Liver (tissue), 9 donors: ENCODE measurements around the gene KRT17. TPM values are rescaled to one million over a fixed set of nuclear protein-coding genes. Genes with fewer than 3 reads are reported as not detected.
"Not testable (repeated sequence)": the region's sequence is repeated elsewhere in the genome, so short reads cannot be mapped to it uniquely, and the experiment has no call there.

ENCODE experiments used
- DNase-seq: peaks from one replicate; pipeline ENCODE4 v3.0.0-alpha.2; 2017; ENCODE audit warnings: low spot score
- H3K27ac ChIP-seq, 2 donors: one replicate each; pipeline ENCODE4 v1.7.0; 2013; ENCODE audit warnings: inconsistent platforms in 2 of 2, low read length in 2 of 2, control low read depth in 1 of 2, low read depth in 1 of 2, mild to moderate bottlenecking in 1 of 2
- H3K27me3 ChIP-seq, 4 donors: one replicate each; pipeline versions ENCODE4 v1.6.1 to v1.7.0; 2013; ENCODE audit warnings: low read length in 3 of 4, inconsistent platforms in 1 of 4, mild to moderate bottlenecking in 1 of 4, moderate library complexity in 1 of 4; ENCODE audit not compliant: control insufficient read depth in 4 of 4, insufficient read depth in 4 of 4
- H3K36me3 ChIP-seq, 4 donors: one replicate each; pipeline versions ENCODE4 v1.6.1 to v1.7.0; 2013; ENCODE audit warnings: low read length in 3 of 4, mild to moderate bottlenecking in 3 of 4, low read depth in 1 of 4, moderate library complexity in 1 of 4; ENCODE audit not compliant: control insufficient read depth in 4 of 4, insufficient read depth in 3 of 4
- H3K4me1 ChIP-seq, 4 donors: one replicate each; pipeline versions ENCODE4 v1.6.1 to v1.7.0; 2013; ENCODE audit warnings: low read length in 3 of 4, mild to moderate bottlenecking in 3 of 4, moderate library complexity in 1 of 4; ENCODE audit not compliant: control insufficient read depth in 4 of 4, insufficient read depth in 4 of 4
- H3K4me3 ChIP-seq, 3 donors: one replicate each; pipeline versions ENCODE4 v1.6.1 to v1.7.0; 2013; ENCODE audit warnings: low read length in 3 of 3, control low read depth in 1 of 3, low read depth in 1 of 3, mild to moderate bottlenecking in 1 of 3
- H3K9ac ChIP-seq, 2 donors: one replicate each; pipeline ENCODE4 v1.7.0; 2013; ENCODE audit warnings: low read length in 2 of 2, mild to moderate bottlenecking in 2 of 2, moderate library complexity in 2 of 2, control low read depth in 1 of 2, low read depth in 1 of 2
- H3K9me3 ChIP-seq, 4 donors: one replicate each; pipeline versions ENCODE4 v1.6.1 to v1.7.0; 2013; ENCODE audit warnings: low read length in 3 of 4; ENCODE audit not compliant: control insufficient read depth in 4 of 4
- EGR1 ChIP-seq, 2 donors: IDR thresholded peaks; 2 replicates each; pipeline ENCODE4 v1.6.1; 2016 to 2018; ENCODE audit warnings: antibody characterized with exemption in 2 of 2, low read depth in 2 of 2
- GABPA ChIP-seq, 2 donors: IDR thresholded peaks in 1 of 2; conservative IDR thresholded peaks in 1 of 2; 2 replicates each; pipeline ENCODE4 v1.6.1; 2016; ENCODE audit warnings: antibody characterized with exemption in 2 of 2, mild to moderate bottlenecking in 1 of 2, moderate library complexity in 1 of 2
- JUND ChIP-seq, 2 donors: IDR thresholded peaks; 2 replicates each; pipeline ENCODE4 v1.6.1; 2016; ENCODE audit warnings: antibody characterized with exemption in 2 of 2
- NR2F2 ChIP-seq: IDR thresholded peaks from 2 replicates; pipeline ENCODE4 v1.6.1; 2016; ENCODE audit warnings: antibody characterized with exemption
- RAD21 ChIP-seq, 2 donors: IDR thresholded peaks; 2 replicates each; pipeline ENCODE4 v1.6.1; 2016; ENCODE audit warnings: antibody characterized with exemption in 2 of 2, mild to moderate bottlenecking in 2 of 2
- SP1 ChIP-seq: IDR thresholded peaks from 2 replicates; pipeline ENCODE4 v1.6.1; 2018; ENCODE audit warnings: antibody characterized with exemption, mild to moderate bottlenecking
- TAF1 ChIP-seq: conservative IDR thresholded peaks from 2 replicates; pipeline ENCODE4 v1.6.1; 2016; ENCODE audit warnings: antibody characterized with exemption, mild to moderate bottlenecking
- WGBS: extraction: QIAGEN DNeasy Blood & Tissue Kit; methylation state at CpG from one replicate; pipeline ENCODE4 v1.1.7; 2013; 5-methylcytosine and 5-hydroxymethylcytosine counted together
- polyA plus RNA-seq, 2 donors: library from polyadenylated mRNA; stranded (reverse) in 1 of 2; unstranded in 1 of 2; fragments of 200-250 nt in 1 of 2; fragments of >200 nt in 1 of 2; fragmentation: Nextera tagmentation in 1 of 2; extraction: Ambion mirVana in 1 of 2; gene quantifications; one replicate each; pipeline versions ENCODE4 v1.2.1 to v1.2.3, GENCODE V29; 2013 to 2015
- total RNA-seq, 2 donors: library from RNA; depleted of rRNA; stranded (reverse); fragments of >200 nt; gene quantifications; one replicate each; pipeline ENCODE4 v1.2.3, GENCODE V29; 2014
- TF ChIP-seq, protein P1 (sequence below): IDR thresholded peaks from 2 replicates; pipeline ENCODE4 v1.6.1; 2016; ENCODE audit warnings: antibody characterized with exemption
- TF ChIP-seq, protein P2 (sequence below): IDR thresholded peaks from 2 replicates; pipeline ENCODE4 v1.6.1; 2016; ENCODE audit warnings: antibody characterized with exemption, mild to moderate bottlenecking
- donor health status: healthy.
- donor health status: healthy.
- donor health status: healthy.
- donor health status: healthy.
- donor health status: healthy.

KRT17 gene
- total and polyA plus RNA-seq, 4 donors: 0.15 TPM; not detected in 3

DNA sequence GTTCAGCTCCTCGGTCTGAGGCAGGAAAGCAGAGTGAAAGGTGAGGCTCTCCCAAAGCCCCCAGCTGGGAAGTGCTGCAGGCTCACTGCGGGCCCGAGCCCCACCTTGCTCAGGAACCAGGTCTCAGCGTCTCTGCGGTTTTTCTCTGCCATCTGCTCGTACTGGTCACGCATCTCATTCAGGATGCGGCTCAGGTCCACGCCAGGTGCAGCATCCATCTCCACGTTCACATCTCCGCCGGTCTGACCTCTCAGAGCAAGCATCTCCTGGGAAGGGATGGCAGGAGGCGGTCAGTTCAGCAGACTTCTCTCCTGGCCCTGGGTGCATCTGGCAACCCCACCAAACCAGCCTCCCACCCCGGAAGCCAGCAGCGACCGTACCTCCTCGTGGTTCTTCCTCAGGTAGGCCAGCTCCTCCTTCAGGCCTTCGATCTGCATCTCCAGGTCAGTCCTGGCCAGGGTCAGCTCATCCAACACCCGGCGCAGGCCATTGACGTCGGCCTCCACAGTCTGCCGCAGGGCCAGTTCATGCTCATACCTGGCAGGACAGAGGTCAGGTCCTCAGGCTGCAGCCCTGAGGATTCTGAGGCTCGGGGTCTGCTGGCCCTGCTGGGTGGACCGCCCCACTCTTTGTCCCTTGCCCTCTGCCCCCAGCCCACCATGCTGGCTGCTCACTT, 13.3 kb downstream of the KRT17 start:
- DNase-seq: no peak
- no peaks in the 10 kb centered on the region for H3K27me3 ChIP-seq
- TF ChIP-seq GABPA (IDR thresholded peaks at IDR 0.05 in 1 of 2, conservative IDR thresholded peaks at IDR 0.05 in 1 of 2): no peak
- TF ChIP-seq RAD21 (IDR thresholded peaks at IDR 0.05): no peak
- TF ChIP-seq, protein P1, sequence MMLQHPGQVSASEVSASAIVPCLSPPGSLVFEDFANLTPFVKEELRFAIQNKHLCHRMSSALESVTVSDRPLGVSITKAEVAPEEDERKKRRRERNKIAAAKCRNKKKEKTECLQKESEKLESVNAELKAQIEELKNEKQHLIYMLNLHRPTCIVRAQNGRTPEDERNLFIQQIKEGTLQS: no peak
- TF ChIP-seq, protein P2, sequence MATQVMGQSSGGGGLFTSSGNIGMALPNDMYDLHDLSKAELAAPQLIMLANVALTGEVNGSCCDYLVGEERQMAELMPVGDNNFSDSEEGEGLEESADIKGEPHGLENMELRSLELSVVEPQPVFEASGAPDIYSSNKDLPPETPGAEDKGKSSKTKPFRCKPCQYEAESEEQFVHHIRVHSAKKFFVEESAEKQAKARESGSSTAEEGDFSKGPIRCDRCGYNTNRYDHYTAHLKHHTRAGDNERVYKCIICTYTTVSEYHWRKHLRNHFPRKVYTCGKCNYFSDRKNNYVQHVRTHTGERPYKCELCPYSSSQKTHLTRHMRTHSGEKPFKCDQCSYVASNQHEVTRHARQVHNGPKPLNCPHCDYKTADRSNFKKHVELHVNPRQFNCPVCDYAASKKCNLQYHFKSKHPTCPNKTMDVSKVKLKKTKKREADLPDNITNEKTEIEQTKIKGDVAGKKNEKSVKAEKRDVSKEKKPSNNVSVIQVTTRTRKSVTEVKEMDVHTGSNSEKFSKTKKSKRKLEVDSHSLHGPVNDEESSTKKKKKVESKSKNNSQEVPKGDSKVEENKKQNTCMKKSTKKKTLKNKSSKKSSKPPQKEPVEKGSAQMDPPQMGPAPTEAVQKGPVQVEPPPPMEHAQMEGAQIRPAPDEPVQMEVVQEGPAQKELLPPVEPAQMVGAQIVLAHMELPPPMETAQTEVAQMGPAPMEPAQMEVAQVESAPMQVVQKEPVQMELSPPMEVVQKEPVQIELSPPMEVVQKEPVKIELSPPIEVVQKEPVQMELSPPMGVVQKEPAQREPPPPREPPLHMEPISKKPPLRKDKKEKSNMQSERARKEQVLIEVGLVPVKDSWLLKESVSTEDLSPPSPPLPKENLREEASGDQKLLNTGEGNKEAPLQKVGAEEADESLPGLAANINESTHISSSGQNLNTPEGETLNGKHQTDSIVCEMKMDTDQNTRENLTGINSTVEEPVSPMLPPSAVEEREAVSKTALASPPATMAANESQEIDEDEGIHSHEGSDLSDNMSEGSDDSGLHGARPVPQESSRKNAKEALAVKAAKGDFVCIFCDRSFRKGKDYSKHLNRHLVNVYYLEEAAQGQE: no peak
- TF ChIP-seq SP1: no peak
- no peak for TF ChIP-seq TAF1
- no peak for TF ChIP-seq JUND (IDR thresholded peaks at IDR 0.05)
- TF ChIP-seq NR2F2: no peak
- H3K27ac ChIP-seq: no peak overlapping the region
- H3K9ac ChIP-seq: no peak overlapping the region
- no peaks in the 10 kb centered on the region for H3K4me1 ChIP-seq
- 85% methylated on average over 25 of the region's 25 CpGs for WGBS
- no peaks in the 10 kb centered on the region for H3K36me3 ChIP-seq
- no peak overlapping the region for H3K4me3 ChIP-seq
- peaks cover 0 to 12% (median 5%) of the 10 kb centered on the region in 4 donors for H3K9me3 ChIP-seq

GRCh38 chr17:41610061-41610517, 14.3 kb downstream of the KRT17 start:
- WGBS: 19% methylated on average over 10 of the region's 10 CpGs
- H3K36me3 ChIP-seq, H3K4me1 ChIP-seq, DNase-seq, H3K4me3 ChIP-seq, H3K9ac ChIP-seq, H3K27me3 ChIP-seq, H3K27ac ChIP-seq: not testable (repeated sequence)
- peaks cover 0 to 14% (median 5%) of the 10 kb centered on the region in 4 donors for H3K9me3 ChIP-seq

GRCh38 chr17:41606930-41607329, 17.4 kb downstream of the KRT17 start:
- not testable (repeated sequence) for H3K27me3 ChIP-seq, H3K9ac ChIP-seq, H3K4me1 ChIP-seq, H3K27ac ChIP-seq, H3K4me3 ChIP-seq, DNase-seq, H3K36me3 ChIP-seq
- peaks cover 0 to 14% (median 5%) of the 10 kb centered on the region in 4 donors for H3K9me3 ChIP-seq
- 69% methylated on average over 4 of the region's 4 CpGs for WGBS

GRCh38 chr17:41602524-41602923, 21.9 kb downstream of the KRT17 start:
- no peaks in the 10 kb centered on the region for H3K36me3 ChIP-seq
- H3K4me1 ChIP-seq: no peaks in the 10 kb centered on the region
- H3K27me3 ChIP-seq: no peaks in the 10 kb centered on the region
- H3K9ac ChIP-seq: no peak overlapping the region
- 79% methylated on average over 2 of the region's 2 CpGs for WGBS
- no peak overlapping the region for H3K27ac ChIP-seq
- peaks cover 0 to 14% (median 5%) of the 10 kb centered on the region in 4 donors for H3K9me3 ChIP-seq
- TF ChIP-seq EGR1 (IDR thresholded peaks at IDR 0.05; ENCODE audit: low read depth in 2 of 2): no peak
- no peak for TF ChIP-seq SP1
- TF ChIP-seq, protein P2: no peak
- no peak overlapping the region for H3K4me3 ChIP-seq
- no peak for DNase-seq
